HepG2 (cell line): Measurements from ENCODE around the gene F12. TPM values are rescaled to one million over a fixed set of nuclear protein-coding genes. Genes with fewer than 3 reads are reported as not detected.

Experiments used
- ATAC-seq: fragments of 200-7000 bp; cut with Tn5 transposase; 3 replicates; pipeline ENCODE4 v1.9.1; 2020; ENCODE audit warnings: mild to moderate bottlenecking, moderate library complexity
- BruUV-seq: library from RNA; stranded (reverse); fragments of 400-500 nt; replicated peaks from 2 replicates; lab custom pipeline; 2021; lab: Mats Ljungman, UMichigan
- CTCF ChIA-PET: fragments of 300-600 bp; formaldehyde crosslinking; extraction: SDS; loops from one replicate; lab custom pipeline; 2021; ENCODE audit warnings: low total read pairs, inconsistent platforms, low intra/inter-chr PET ratio; lab: Yijun Ruan, JAX
- POLR2A ChIA-PET: fragments of 350-600 bp; sonication (Branson Sonifier 250); formaldehyde crosslinking; loops from one replicate; lab custom pipeline; 2020; ENCODE audit warnings: antibody characterized with exemption, inconsistent platforms; lab: Yijun Ruan, JAX
- DNase-seq: peaks from one replicate; pipeline ENCODE4 v3.0.0-alpha.2; 2015; ENCODE audit warnings: low spot score
- FAIRE-seq: peaks from 3 replicates; lab custom pipeline; 2011; peaks lifted over from hg19 to GRCh38; lab: Jason Lieb, UNC
- H2AFZ ChIP-seq: one replicate; pipeline ENCODE4 v1.6.1; 2011; ENCODE audit warnings: low read length, inconsistent platforms
- H3K27ac ChIP-seq: fragments of 300-600 bp; 3 replicates; pipeline ENCODE4 v1.8.0; 2011; ENCODE audit warnings: mixed run types, mild to moderate bottlenecking, mixed read lengths, low read length, inconsistent platforms; ENCODE audit not compliant: insufficient read depth; ENCODE audit errors: extremely low read length
- H3K27me3 ChIP-seq, 2 experiments: fragments of 200-600 bp in 1 of 2; 2 replicates in 1 of 2; 3 replicates in 1 of 2; pipeline versions ENCODE4 v1.6.0 to v1.8.0; 2011; ENCODE audit warnings: low read length in 2 of 2, mild to moderate bottlenecking in 2 of 2, moderate library complexity in 2 of 2, inconsistent platforms in 1 of 2; ENCODE audit not compliant: insufficient read depth in 2 of 2, control insufficient read depth in 1 of 2
- H3K36me3 ChIP-seq, 2 experiments: fragments of 200-600 bp in 1 of 2; replicated peaks in 1 of 2; 2 replicates in 1 of 2; 3 replicates in 1 of 2; pipeline versions ENCODE4 v1.5.1 to v1.8.0; 2011; ENCODE audit warnings: low read length in 2 of 2, inconsistent platforms in 1 of 2; ENCODE audit not compliant: insufficient read depth in 2 of 2, control insufficient read depth in 1 of 2
- H3K4me1 ChIP-seq: 2 replicates; pipeline ENCODE4 v1.5.1; 2012; ENCODE audit warnings: low read length, inconsistent platforms; ENCODE audit not compliant: insufficient read depth
- H3K4me2 ChIP-seq: 2 replicates; pipeline ENCODE4 v1.6.0; 2011; ENCODE audit warnings: low read depth, low read length, inconsistent platforms
- H3K4me3 ChIP-seq, 3 experiments: fragments of 200-600 bp in 1 of 3; sonication (generic), shearing (Covaris generic) in 1 of 3; replicated peaks in 1 of 3; 2 replicates each; pipeline ENCODE4 v1.5.1; 2011 to 2016; ENCODE audit warnings: low read length in 3 of 3, inconsistent platforms in 2 of 3, low read depth in 2 of 3, mild to moderate bottlenecking in 2 of 3, control low read depth in 1 of 3, mixed read lengths in 1 of 3; ENCODE audit not compliant: insufficient read depth in 1 of 3
- H3K79me2 ChIP-seq: one replicate; pipeline ENCODE4 v1.6.1; 2011; ENCODE audit warnings: low read length, inconsistent platforms; ENCODE audit not compliant: insufficient read depth
- H3K9ac ChIP-seq: 2 replicates; pipeline ENCODE4 v1.6.0; 2011; ENCODE audit warnings: mild to moderate bottlenecking, low read depth, low read length, inconsistent platforms; ENCODE audit not compliant: insufficient read depth
- H3K9me3 ChIP-seq: 2 replicates; pipeline ENCODE4 v1.5.1; 2012; ENCODE audit warnings: mild to moderate bottlenecking, low read length
- H4K20me1 ChIP-seq: 2 replicates; pipeline ENCODE4 v1.6.0; 2011; ENCODE audit warnings: inconsistent platforms, mild to moderate bottlenecking, low read length, moderate library complexity; ENCODE audit not compliant: insufficient read depth
- ATF7 ChIP-seq, 2 experiments: fragments of 450-650 bp in 1 of 2; sonication (generic) in 1 of 2; formaldehyde crosslinking in 1 of 2; IDR thresholded peaks; 2 replicates each; pipeline versions ENCODE4 v1.4.0 to v1.6.1; 2016 to 2020; ENCODE audit warnings: antibody characterized with exemption in 1 of 2, mild to moderate bottlenecking in 1 of 2, missing genetic modification reagents in 1 of 2
- CREB1 ChIP-seq, 2 experiments: fragments of 450-650 bp in 1 of 2; IDR thresholded peaks; 2 replicates each; pipeline ENCODE4 v1.6.1; 2016 to 2017; ENCODE audit warnings: control low read depth in 1 of 2, mild to moderate bottlenecking in 1 of 2, missing compliant biosample characterization in 1 of 2, missing genetic modification characterization in 1 of 2
- MEIS2 ChIP-seq: sonication (generic); formaldehyde crosslinking; IDR thresholded peaks from 2 replicates; pipeline ENCODE4 v1.9.0; 2021; ENCODE audit warnings: mild to moderate bottlenecking, missing genetic modification reagents
- ZNF292 ChIP-seq: sonication (generic); formaldehyde crosslinking; IDR thresholded peaks from 2 replicates; pipeline ENCODE4 v1.8.1; 2022; ENCODE audit warnings: mild to moderate bottlenecking, low read depth, missing genetic modification reagents, borderline replicate concordance
- ZNF354B ChIP-seq: sonication (generic); formaldehyde crosslinking; IDR thresholded peaks from 2 replicates; pipeline ENCODE4 v1.8.0; 2022; ENCODE audit warnings: mild to moderate bottlenecking, missing genetic modification reagents
- WGBS: methylation state at CpG from one replicate; pipeline ENCODE4 v1.1.6; 2017; ENCODE audit warnings: low lambda C conversion rate; 5-methylcytosine and 5-hydroxymethylcytosine counted together
- in situ Hi-C: cut with HindIII; loops from 2 replicates; pipeline ENCODE4 v1.10.0; 2017; ENCODE audit warnings: low pct_unique_long_range_greater_than_20kb; ENCODE audit not compliant: extremely low pct_ligation_motif_present
- intact Hi-C: fragments of 100-400 bp; cut with micrococcal nuclease; formaldehyde crosslinking; loops from one replicate; pipeline ENCODE4 v1.10.0; 2022; ENCODE audit not compliant: unreplicated experiment
- polyA plus RNA-seq, 8 experiments: library from polyadenylated mRNA; depleted of rRNA in 3 of 8; stranded (reverse) in 7 of 8; unstranded in 1 of 8; fragments of >200 nt; fragmentation: Illumina TruSeq in 4 of 8; extraction: Trizol in 4 of 8; gene quantifications; 2 replicates each; pipeline versions ENCODE4 v1.2.1 to v1.2.3, GENCODE V29; 2011 to 2016; ENCODE audit warnings: low read depth in 4 of 8, missing spikeins in 1 of 8, mixed read lengths in 1 of 8; ENCODE audit not compliant: insufficient read depth in 1 of 8
- total RNA-seq, 5 experiments: library from RNA; depleted of rRNA; stranded (reverse); fragments of >200 nt; fragmentation: Illumina TruSeq; extraction: Trizol; gene quantifications; 2 replicates each; pipeline ENCODE4 v1.2.3, GENCODE V29; 2016; ENCODE audit warnings: low read depth in 1 of 5

Gene F12
- total and polyA plus RNA-seq, 2 of the 13 experiments (the other 11 are each of a cell fraction or from before 2014, with no cell fraction given), result 2.5 to 3.0 TPM

DNA sequence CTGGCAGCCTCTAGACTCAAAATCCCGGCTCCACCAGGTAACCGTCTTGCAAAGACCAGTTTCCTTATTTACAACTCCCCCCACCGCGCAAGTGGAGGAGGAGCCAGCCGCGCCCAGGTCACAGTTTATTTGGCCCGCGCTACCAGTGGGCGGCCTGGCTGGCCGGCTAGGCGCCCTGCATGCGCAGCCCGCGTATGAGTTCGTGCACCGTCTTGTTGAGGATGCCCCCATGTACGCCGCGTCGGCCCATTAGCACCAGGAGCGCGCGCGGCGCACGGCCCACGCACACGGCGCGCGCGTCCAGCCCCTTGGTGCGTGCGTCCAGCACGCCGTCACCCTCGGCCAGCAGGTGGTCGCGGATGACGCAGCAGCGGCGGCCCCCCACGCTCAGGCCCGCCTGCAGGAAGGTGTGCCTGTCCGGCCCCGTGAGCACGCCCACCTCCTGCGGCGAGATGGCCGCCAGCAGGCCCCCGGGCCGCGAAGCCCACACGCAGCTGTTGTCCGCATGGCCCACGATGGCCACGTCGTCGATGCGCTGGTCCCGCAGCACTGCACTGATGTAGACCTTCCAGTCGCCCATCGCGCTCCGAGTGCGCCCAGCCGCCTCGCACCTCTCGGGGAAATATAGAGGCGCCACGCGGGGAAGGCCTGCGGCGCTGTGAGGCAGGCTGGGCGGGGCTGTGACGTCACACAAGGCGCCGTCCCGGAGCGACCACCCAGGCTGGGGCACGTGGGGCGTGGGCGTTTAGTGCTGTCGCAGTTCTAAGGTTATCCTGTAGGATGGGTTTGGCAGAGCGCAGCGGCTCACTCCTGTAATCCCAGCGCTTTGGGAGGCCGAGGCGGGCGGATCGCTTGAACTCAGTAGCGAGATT is 9.1 kb downstream of the F12 start, which contains the start of gene PFN3:
Gene PFN3, minus strand, starts transcription at position 665 of the 872 bp plus-strand sequence. Its CDS starts 85 bp downstream, at position 580.
- FAIRE-seq (no peak), DNase-seq (no peak), ATAC-seq (no peak)
- in situ Hi-C loops (no loop called here), intact Hi-C loops (no loop called here)
- 86% methylated on average over 49 of the region's 92 CpGs for WGBS
- H3K27ac ChIP-seq, result no peak within 1 kb of the TSS
- POLR2A ChIA-PET, result no interaction called here
- no peaks in the 10 kb centered on the region for H3K36me3 ChIP-seq
- peaks cover 9% of the 10 kb centered on the region; the same call in 1 of the 2 replicates for H3K4me1 ChIP-seq
- TF ChIP-seq MEIS2 (CRISPR knock-in tag) (no peak), ZNF292 (CRISPR knock-in tag) (no peak), CREB1 (IDR thresholded peaks at IDR 0.05) (peak; percentile 96), CREB1 (CRISPR knock-in tag; IDR thresholded peaks at IDR 0.05) (no peak), ATF7 (IDR thresholded peaks at IDR 0.05) (0 out of 2 replicates have a peak, but pooled peaks have one; percentile 36), ATF7 (CRISPR knock-in tag; IDR thresholded peaks at IDR 0.05) (no peak)
- no peak within 1 kb of the TSS for H3K4me3 ChIP-seq
- BruUV-seq, result no TSS peak
- peaks cover 2 to 24% of the 10 kb centered on the region in 2 experiments; a peak in 3 of 5 replicates for H3K27me3 ChIP-seq
- no peak within 1 kb of the TSS for H2AFZ ChIP-seq
- CTCF ChIA-PET, result no interaction called here
- H3K9ac ChIP-seq, result no peak within 1 kb of the TSS
- H3K4me2 ChIP-seq, result no peak within 1 kb of the TSS
- H4K20me1 ChIP-seq, result no peaks in the 10 kb centered on the region
- H3K9me3 ChIP-seq, result no peaks in the 10 kb centered on the region
- H3K79me2 ChIP-seq, result no peaks in the 10 kb centered on the region

DNA sequence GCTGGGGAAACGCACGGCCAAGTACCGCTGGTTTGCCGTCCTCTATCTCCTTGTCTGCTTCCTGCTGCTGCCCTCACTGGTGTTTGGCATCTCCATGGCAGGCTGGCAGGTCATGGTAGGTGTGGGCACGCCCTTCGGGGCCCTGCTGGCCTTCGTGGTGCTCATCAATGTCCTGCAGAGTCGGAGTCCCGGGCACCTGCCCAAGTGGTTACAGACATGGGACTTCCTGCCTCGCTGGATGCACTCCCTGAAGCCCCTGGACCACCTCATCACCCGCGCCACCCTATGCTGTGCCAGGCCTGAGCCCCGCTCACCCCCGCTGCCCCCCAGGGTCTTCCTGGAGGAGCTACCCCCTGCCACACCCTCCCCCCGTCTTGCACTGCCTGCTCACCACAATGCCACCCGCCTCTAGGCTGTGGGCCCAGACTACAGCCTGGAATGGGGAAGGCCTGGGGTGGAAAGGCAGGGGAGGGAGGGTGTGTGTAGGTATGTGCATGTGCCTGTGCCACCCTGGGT is 11.4 kb downstream of the F12 start:
- H3K4me1 ChIP-seq, result no peaks in the 10 kb centered on the region
- intact Hi-C loops (no loop called here), in situ Hi-C loops (no loop called here)
- no peaks in the 10 kb centered on the region for H3K79me2 ChIP-seq
- ATAC-seq (no peak), FAIRE-seq (no peak), DNase-seq (no peak)
- peaks cover 2 to 40% of the 10 kb centered on the region in 2 experiments; a peak in 3 of 5 replicates for H3K27me3 ChIP-seq
- H3K36me3 ChIP-seq, result no peaks in the 10 kb centered on the region
- H4K20me1 ChIP-seq, result no peaks in the 10 kb centered on the region
- H3K4me3 ChIP-seq, result no peak overlapping the region
- ChIA-PET CTCF (no interaction called here), POLR2A (no interaction called here)
- H3K27ac ChIP-seq, result no peak overlapping the region
- no TSS peak for BruUV-seq
- no peak for TF ChIP-seq ZNF354B (CRISPR knock-in tag)
- H3K9me3 ChIP-seq, result no peaks in the 10 kb centered on the region
- 25% methylated on average over 13 of the region's 16 CpGs for WGBS
- H2AFZ ChIP-seq, result no peak overlapping the region
- no peak overlapping the region for H3K4me2 ChIP-seq
- H3K9ac ChIP-seq, result no peak overlapping the region
